WERI-Rb-1 (cell line): Measurements from ENCODE around the gene ART4.
A peak's percentile ranks its signal among the peaks of the same experiment; 100 is the strongest.

Experiments
- DNase-seq: peaks from one replicate; pipeline ENCODE4 v3.0.0-alpha.2; 2020
- H3K27ac ChIP-seq: fragments of 250-450 bp; sonication (Bioruptor Pico); 2 replicates; pipeline ENCODE4 v1.5.1; 2020; ENCODE audit warnings: mild to moderate bottlenecking, moderate library complexity
- H3K27me3 ChIP-seq: fragments of 250-450 bp; sonication (Bioruptor Pico); 2 replicates; pipeline ENCODE4 v1.5.1; 2021; ENCODE audit warnings: mild to moderate bottlenecking, low read depth, moderate library complexity; ENCODE audit not compliant: insufficient read depth, severe bottlenecking
- H3K36me3 ChIP-seq: fragments of 250-450 bp; sonication (Bioruptor Pico); 2 replicates; pipeline ENCODE4 v1.5.1; 2020; ENCODE audit warnings: mild to moderate bottlenecking, moderate library complexity
- H3K4me3 ChIP-seq: 2 replicates; pipeline ENCODE4 v1.5.1; 2011; ENCODE audit warnings: low read depth, mild to moderate bottlenecking, control low read depth, low read length
- H3K9me3 ChIP-seq: fragments of 250-450 bp; sonication (Bioruptor Pico); 2 replicates; pipeline ENCODE4 v1.5.1; 2021; ENCODE audit warnings: mild to moderate bottlenecking, moderate library complexity; ENCODE audit not compliant: severe bottlenecking
- TF ChIP-seq, protein P1 (sequence below): IDR thresholded peaks from 2 replicates; pipeline ENCODE4 v1.5.1; 2011; ENCODE audit warnings: low read depth, mild to moderate bottlenecking, control low read depth, inconsistent platforms, low read length

Gene ART4

DNA sequence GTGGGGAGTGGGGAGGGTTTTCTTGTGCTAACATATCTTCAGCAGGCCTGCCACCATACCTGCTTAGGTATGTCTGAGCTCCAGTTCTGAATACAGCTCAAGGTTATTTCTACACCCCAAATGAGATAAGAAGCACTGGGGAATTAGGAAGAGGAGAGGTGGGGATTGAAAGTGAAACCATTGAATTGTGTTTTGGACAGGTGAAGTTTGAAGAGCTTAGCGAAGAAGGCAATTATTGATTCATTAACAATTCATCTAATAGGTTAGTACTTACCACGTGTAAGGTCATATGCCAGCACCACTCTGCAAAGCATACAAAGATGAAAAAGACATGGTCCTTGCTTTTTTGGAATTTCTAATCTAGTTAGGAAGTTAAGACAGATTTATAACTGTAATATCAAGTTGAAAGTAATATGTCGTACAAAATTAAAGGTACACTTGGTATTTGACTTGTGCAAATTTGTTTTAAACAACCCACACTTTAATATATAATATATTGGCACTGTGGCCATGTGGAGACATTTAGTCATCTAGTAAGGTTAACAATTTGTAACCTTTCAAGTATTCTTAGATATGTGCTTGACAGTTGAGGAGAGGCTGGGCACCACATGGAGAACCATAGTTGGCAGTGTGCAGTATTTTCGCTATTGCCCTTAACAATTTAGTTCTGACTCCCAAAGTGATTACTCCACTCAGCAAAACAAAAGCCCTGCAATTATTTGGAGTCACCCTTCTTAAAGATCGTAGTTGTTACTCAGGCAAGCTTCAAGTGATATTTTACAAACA lies 33.0 kb downstream of the ART4 start:
- H3K9me3 ChIP-seq: no peaks in the 10 kb centered on the region
- DNase-seq: no peak
- no peak overlapping the region for H3K27ac ChIP-seq
- TF ChIP-seq, protein P1, sequence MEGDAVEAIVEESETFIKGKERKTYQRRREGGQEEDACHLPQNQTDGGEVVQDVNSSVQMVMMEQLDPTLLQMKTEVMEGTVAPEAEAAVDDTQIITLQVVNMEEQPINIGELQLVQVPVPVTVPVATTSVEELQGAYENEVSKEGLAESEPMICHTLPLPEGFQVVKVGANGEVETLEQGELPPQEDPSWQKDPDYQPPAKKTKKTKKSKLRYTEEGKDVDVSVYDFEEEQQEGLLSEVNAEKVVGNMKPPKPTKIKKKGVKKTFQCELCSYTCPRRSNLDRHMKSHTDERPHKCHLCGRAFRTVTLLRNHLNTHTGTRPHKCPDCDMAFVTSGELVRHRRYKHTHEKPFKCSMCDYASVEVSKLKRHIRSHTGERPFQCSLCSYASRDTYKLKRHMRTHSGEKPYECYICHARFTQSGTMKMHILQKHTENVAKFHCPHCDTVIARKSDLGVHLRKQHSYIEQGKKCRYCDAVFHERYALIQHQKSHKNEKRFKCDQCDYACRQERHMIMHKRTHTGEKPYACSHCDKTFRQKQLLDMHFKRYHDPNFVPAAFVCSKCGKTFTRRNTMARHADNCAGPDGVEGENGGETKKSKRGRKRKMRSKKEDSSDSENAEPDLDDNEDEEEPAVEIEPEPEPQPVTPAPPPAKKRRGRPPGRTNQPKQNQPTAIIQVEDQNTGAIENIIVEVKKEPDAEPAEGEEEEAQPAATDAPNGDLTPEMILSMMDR: no peak
- no peaks in the 10 kb centered on the region for H3K36me3 ChIP-seq
- H3K4me3 ChIP-seq: no peak overlapping the region
- no peaks in the 10 kb centered on the region for H3K27me3 ChIP-seq

DNA sequence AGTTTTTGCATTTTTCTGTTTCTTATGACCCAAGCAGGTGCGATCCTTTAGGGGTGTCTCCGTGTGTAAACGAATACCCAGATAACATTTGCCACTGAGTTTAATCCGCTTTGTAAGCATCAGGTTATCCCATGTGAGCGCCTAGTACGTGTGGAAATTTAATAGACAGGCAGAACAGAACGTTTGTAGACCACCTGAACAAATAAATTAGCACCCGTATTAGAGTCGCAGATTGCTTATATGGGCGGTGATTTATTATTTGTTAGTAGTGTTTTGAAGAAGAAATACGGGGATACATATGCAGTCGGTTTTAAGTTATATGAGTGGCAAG lies 39.5 kb downstream of the ART4 start:
- Histone ChIP-seq H3K4me3 (peak overlapping the region; percentile 79), H3K27me3 (no peaks in the 10 kb centered on the region), H3K36me3 (peaks cover 31% of the 10 kb centered on the region), H3K27ac (peak overlapping the region; percentile 97), H3K9me3 (no peaks in the 10 kb centered on the region)
- no peak for DNase-seq
- TF ChIP-seq, protein P1: no peak

DNA sequence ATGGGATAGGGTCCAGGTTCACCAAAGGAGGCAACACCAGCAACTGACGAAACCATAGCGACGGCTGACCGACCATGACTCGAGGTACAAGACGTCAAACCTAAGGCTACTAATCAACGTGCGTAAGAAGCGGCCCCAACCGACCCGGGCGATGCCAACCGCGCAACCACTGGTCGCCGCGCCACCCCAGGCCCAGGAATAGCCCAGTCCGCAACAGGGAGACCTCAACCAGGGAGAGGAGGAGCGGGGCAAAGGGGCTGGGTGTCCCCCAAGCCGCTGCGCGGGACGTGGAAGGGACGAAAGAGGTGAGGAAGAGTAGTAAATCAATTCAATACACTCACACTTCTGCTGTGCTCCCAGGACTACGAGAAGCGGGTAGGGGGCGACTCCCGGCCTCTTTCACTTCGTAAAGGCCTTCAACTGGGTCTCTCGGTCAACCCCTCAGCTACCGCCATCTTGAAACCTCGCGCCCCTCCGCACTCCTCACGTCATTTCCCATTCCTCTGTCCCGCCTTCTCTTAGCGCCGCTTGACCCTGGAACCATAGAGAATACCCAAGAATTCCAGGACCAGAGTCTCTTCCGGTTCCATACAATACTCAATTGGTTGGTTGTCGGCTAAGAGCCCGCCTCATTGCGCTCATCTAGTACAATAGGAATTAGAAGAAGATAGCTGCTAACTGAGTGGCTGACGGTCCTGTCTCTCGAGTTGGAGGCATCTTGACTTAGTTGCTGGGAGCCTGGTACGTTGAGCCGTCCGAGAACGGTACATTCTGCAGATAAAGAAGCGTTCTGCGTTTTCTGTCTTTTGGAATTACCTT lies 40.1 kb downstream of the ART4 start, which contains the start of the genes C12orf60 and WBP11:
Gene C12orf60 (plus strand): TSS at position 660 of the 819 bp plus-strand sequence. CDS start 19,266 bp downstream, outside the sequence.
Gene WBP11 (minus strand): TSS at position 468 of the 819 bp plus-strand sequence. CDS start 2,095 bp downstream, outside the sequence.
- no peaks in the 10 kb centered on the region for H3K9me3 ChIP-seq
- TF ChIP-seq, protein P1: no peak

DNA sequence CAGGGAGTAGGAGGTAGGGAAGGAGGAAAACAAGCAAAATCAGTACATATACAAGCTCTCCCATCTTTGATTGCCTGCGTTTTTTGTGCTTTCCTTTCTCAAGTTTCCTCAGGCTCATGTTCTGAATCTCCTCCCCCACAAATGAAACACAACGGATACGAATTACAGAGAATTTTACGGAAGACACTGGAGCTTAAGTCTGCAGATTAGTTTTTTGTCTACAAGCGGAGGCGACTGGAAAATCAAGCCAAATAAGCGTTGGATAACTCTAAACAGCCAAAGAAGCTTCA lies 40.7 kb downstream of the ART4 start:
- TF ChIP-seq, protein P1: no peak
- H3K36me3 ChIP-seq: peaks cover 36% of the 10 kb centered on the region
- no peaks in the 10 kb centered on the region for H3K27me3 ChIP-seq
- peak overlapping the region; percentile 79 for H3K4me3 ChIP-seq
- no peaks in the 10 kb centered on the region for H3K9me3 ChIP-seq
- no peak for DNase-seq
- peak overlapping the region; percentile 97 for H3K27ac ChIP-seq

More for the DNA sequence above, 40.1 kb downstream of the ART4 start, which contains the start of the genes C12orf60 and WBP11:
- peak; percentile 95 for DNase-seq
- H3K27ac ChIP-seq: peak within 1 kb of the TSS; percentile 97
- H3K36me3 ChIP-seq: peaks cover 36% of the 10 kb centered on the region
- H3K4me3 ChIP-seq: peak within 1 kb of the TSS; percentile 79
- H3K27me3 ChIP-seq: no peaks in the 10 kb centered on the region

DNA sequence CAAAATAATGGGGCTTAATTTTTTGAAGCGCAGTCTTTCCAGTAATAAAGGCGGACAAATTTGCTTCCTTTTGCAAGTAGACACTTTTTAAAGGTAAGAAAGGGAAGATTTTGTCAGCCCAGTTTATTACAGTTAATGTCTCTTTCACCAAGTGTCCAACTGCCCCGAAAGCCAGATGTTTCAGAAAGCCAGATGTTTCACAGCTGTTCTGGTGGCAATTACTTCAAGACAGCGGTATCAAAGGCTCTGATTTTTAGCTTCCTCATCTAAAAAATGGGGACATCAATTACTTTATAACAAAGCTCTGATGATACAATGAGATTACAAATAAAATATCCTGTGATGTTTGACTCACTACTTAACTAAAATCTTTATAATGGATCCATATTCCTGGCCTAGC lies 41.1 kb downstream of the ART4 start:
- H3K4me3 ChIP-seq: peak overlapping the region; percentile 79
- TF ChIP-seq, protein P1: no peak
- DNase-seq: no peak
- H3K27me3 ChIP-seq: no peaks in the 10 kb centered on the region
- H3K36me3 ChIP-seq: peaks cover 36% of the 10 kb centered on the region
- H3K27ac ChIP-seq: peak overlapping the region; percentile 97; the same call in 1 of the 2 replicates
- H3K9me3 ChIP-seq: no peaks in the 10 kb centered on the region
